CD1c-positive myeloid dendritic cell (primary cell): ENCODE measurements around the gene CDC37L1.

Source experiments
- DNase-seq: peaks from one replicate; pipeline ENCODE4 v3.0.0-alpha.2; 2016; ENCODE audit errors: extremely low spot score

Gene CDC37L1

DNA sequence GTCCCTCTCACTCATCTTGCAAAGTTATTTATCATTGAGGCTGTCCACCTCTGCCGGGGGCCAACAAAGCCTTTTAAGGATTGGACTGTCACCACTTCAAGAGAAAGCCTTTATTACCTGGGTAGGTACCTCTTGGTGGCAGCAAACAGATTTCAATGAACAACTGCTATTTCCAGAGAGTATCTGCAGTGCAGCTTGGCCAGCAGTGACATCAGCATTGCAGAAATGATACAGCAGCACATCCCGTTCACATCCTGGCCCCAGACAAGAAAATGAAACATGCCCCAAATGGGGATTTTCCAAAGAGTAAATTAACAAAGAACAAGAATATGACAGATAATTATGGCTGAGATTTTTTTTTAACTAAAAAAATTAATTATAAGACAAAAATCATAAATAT lies 10.8 kb upstream of the CDC37L1 start:
- no peak for DNase-seq

DNA sequence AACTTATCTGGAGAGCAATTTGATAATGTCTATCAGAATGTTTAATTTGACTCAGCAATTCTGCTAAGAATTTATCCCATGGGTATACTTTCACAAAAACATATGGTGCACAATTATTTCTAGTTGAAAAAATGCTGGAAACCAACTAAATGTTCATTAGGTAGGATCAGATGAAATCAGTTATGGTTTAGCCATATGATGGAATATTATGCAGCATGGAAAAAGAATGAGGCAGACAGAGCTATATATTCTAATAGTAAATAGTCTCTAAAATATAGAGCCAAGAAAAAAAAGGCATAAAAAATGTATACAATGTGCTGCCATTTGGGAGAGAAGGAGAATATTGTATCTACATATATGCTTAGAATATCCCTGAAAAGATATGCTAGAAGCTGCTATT lies 9.5 kb upstream of the CDC37L1 start:
- DNase-seq, result no peak

DNA sequence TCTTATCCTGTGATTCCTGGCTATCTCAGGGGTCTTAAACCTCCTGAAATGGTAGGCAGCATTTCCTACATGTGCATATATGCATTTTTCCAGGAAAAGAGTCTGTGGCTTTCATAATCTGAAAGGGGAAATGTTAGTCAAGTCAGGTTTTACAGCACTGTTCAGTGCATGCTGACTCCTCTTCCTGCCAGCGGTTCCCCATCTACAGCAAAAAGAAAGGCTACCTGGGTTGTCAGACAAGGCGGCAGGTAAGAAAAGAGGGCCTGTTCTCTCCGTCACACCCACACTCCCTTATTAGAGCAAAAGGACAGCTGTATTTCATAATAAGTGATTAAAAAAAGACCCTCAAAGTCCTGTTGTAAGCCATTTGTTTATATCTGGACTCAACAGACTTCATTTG lies 8.8 kb upstream of the CDC37L1 start:
- DNase-seq, result no peak

DNA sequence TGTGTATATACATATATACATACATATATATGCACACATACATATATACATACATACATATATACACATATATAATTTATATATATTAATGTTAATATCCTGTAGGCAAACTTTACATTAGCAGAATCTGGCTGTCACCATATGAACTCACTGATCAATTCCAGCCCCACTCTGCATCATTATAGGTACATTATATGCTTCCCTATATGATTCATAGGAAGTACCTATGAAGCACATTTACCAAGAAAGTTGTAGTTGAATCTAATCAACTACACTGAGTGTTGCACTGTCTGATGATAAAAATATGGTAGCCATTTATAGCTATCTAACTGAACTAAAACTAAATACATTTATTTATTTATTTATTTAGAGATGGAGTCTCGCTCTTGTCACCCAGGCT lies 7.6 kb upstream of the CDC37L1 start:
- DNase-seq, result no peak

DNA sequence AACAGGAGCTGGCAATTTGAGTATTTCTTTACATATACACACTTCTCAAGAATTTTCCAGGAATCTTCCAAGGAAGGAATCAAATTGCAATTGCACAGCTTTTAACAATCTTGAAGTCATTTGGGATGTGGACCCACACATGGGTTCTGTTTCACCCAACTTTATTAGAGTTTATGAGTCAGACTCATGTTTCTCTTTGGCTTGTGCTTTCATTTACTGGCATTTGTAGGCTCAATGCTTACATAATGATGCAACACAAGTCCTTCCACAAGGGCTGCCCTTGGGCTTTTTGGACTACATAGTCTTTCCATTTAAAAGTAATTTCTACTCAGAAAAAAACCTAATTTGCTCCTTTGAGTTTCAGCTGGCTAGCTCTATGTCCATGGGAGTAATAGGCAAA lies 4.6 kb upstream of the CDC37L1 start:
- DNase-seq, result no peak

DNA sequence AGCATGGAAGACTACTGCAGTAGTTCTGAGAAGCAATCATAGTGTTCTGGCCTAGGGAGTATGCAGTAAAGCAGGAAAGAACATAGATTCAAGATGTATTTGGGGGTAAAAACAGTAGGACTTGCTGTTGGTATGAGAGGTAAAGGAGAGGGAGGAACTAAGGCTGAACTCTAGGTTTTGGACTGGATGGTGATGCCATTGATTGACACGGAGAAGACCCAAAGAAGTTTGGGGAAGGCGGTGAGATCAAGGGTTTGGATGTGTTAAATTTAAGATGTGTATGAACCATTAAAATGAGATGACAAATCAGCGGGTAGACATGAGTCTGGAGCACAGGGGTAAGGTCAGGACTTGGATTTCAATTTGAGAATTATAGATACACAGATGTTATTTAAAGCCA lies 2.0 kb upstream of the CDC37L1 start:
- no peak for DNase-seq

DNA sequence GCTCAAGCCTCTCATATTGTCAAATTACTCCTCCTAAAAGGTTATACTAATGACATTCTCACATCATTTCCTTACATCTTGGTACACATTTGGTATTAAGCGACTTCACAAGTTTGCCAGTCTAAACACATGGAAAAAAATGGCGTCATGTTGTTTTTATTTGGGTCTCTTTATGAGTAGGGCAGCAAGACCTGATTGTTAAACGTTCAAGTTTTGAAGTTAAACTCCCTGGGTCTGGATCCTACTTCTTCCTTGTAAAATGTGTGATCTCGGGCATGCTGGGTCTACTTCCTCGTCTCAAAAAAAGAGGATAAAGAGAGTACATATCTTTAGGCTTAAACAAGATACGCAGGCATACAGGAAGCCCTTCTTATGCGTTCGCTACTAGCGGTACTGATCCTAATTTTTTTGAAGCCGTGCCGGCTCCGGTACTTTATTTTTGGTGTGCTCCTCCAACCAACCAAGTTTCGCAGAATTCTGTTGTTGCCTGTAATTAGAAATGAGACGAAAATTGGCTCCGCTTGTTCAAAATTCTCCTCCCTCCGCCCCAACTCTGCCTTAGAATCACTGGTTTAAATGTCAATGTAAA lies 596 bp upstream of the CDC37L1 start:
- peak; percentile 51 for DNase-seq

DNA sequence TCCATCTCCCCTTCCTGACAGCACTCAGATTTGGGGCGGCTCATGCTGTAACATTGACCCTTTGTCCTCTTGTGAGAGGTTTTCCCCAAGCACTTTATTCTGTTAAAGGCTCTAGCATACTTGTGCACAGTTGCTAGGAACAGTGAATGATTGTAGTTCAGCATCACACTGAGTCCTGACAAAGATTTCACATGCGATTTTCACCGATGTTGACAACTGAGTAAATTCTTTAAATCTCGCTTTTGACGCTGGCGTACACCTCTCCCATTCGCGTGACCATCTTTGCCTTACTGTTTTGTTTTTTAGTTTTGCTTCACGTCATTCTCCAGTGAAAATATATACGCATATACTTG lies 780 bp downstream of the CDC37L1 start:
- DNase-seq, result no peak

DNA sequence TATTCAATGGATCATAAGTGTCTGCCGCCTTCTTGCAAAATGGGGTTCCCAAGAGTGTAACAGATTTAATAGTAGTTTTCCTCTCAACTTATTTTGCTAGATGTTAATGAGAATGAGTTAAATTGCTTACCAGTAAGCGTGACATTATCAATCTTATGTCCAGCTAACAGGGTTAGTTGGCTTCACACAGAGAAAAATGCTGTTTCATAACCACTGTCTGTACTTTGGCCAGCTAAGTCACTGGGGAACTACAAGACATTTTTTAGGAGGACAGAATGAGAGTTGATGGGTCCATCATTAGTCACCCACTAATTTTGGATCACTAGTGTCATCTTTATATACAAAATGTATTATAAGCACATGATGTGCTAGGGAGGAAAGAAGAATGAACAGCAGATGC lies 1.4 kb downstream of the CDC37L1 start:
- peak; percentile 25 for DNase-seq

DNA sequence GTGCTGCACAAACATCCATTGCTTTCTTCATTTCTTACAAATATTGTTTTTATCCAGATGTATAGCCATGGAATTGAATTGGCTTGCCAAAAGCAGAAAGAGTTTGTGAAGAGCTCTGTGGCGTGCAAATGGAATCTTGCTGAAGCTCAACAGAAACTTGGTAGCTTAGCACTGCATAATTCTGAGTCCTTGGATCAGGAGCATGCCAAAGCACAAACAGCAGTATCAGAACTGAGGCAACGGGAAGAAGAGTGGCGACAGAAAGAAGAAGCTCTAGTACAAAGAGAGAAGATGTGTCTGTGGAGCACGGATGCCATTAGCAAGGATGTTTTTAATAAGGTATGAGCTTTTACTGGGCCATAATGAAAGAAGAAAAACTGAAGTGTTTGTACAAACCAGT lies 5.5 kb downstream of the CDC37L1 start:
- DNase-seq, result no peak

DNA sequence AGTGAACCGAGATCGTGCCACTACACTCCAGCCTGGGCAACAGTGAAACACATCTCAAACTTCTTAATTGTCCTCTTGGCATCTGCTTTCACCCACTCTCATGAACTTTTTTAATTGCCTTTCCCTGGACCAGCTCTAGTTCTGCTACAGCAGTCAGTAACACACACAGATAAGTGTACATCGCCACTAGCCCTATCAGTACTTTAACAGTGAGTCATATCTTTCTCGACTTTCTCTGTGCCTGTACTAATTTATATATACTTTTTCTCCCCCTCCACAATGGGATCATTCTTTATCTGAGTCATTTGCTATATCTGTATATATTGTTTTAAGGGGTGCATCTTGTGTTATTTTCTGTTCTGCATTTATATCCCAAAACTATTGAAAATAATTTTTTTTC lies 6.7 kb downstream of the CDC37L1 start:
- no peak for DNase-seq

DNA sequence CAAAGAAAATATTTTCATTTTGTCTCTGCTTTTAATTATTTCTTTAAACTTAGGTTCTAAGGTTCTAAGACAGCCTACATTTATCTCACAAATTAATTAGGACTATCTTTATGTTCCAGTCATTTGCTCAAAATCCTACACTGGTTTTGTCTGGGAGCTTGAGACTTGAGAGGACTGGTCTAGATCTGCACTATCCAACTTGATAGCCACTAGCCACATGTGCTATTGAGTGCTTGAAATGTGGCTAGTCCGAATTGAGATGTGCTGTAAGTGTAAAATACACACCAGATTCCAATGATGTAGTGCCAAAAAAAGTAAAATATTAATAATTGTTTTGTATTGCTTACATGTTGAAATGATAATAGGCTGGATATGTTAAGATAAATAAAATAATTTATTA lies 7.2 kb downstream of the CDC37L1 start:
- DNase-seq, result no peak

DNA sequence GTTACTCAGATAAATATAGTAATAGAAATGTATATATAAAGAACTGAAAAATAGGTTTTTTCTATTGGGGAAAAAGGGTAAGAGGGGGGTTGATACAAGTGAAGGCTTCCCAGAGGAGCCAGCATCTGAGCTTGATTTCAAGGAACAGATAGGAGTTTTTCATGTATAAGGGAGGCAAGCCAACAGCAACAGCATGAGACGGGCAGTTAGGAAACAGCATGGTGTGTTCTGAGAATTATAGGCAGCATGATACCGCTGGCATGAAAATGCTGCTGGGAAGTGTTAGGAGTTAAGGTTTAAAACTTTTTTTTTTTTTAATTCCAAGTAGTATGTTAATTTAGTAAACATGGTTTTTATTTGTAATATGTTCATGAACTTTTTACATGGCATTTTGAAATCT lies 9.7 kb downstream of the CDC37L1 start:
- DNase-seq, result no peak

DNA sequence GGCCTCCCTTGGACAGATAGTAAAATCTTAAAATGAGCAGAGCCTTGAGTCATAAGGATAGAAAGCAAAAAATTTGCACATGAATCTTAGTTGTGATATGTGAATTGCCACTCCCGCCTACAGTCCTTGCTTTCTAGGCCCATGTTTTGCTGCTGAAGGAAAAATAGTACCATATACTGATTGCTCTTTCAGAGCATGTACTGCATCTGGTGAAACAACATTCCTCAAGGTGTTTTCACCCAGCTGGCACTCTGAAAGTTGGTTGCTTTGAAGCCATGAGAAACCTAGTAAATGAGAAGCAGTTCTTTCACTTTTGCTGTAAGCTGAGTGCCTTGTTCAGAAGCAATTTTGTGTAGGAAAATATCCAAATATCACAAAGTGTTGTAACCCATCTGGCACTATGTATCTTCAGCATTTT lies 10.3 kb downstream of the CDC37L1 start:
- no peak for DNase-seq

DNA sequence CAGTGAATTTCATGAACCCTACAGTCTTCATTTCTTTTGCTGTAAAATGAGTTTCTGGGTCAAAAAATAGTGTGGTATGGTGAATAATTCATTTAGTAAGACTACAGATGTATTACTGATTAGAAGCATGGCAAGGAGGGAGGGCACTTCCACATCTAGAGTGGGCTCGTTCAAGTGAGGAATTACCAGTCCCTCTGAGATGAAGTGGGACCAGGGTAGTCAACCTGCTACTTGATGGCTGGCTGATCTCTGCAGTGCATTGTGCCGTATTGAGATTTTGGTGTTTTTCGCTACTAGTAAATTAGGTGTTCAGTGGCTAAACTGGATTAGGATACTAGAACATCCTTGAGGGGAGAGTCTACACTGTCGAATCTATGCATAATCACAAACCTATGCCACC lies 10.8 kb downstream of the CDC37L1 start:
- DNase-seq, result no peak

DNA sequence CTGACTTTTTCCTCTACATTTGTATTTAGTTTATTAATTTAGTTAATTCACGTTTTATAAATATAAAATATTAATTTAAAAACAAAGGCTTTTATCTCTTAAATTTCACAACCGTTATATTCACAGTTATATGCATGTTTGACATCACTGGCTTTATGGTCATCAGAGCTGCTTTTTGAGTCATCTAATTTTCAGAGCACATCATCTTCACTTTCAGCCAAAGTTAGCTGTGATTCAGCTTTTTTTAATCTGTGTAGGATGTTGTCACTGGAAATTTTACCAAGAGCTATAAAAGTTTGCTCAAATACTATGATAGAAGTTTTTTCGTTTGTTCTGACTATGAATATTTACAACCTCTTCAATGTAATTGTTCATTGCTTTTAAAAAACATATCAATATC lies 12.4 kb downstream of the CDC37L1 start:
- no peak for DNase-seq

DNA sequence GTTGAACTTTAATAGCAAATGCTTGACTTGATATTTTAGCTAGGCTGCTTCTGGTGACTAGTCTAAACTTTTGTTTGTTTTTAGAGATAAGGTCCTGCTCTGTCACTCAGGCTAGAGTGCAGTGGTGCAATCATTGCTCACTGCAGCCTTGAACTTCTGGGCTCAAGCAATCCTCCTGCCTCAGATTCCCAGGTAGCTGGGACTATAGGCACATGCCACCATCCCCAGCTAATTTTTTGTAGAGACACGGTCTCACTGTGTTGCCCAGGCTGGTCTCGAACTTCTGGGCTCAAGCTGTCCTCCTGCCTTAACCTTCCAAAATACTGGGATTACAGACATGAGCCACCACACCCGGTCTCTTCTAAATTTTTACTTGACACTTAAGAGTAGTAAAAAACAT lies 20.7 kb downstream of the CDC37L1 start:
- no peak for DNase-seq

DNA sequence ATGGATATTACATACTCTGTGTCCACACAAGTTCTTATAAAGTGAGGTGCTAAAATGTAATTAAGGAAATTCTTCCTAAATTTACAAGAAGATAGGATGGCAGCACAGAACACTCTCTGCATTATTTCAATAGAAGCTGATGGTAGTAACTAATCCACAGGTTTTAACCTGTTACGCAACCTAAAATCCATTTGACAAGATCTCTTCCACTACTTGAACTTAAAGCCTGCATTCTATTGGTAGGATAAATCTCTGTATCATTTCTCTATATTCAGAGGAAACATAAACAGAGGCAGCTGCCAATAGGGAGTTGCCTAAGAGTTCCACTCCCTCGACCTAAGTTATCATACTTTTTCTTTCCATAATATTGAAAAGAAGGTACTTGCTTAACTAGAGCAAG lies 21.6 kb downstream of the CDC37L1 start:
- no peak for DNase-seq

DNA sequence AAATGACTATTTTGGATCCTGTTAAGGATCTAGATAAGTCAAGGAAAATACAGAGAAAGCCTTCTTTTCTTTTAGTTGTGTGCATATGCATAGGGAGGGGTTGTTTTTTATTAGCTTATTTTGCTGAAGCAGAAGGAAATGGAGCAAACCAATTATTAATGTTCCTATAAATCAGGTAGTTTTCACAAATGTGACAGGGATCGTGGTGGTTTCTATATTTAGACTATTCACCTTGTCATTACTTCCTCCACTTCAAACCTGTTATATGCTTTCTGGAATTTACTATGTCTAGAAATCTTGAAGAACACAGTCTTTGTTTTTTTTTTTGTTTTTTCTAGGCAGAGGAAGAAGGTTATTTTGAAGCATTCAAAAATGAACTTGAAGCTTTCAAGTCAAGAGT lies 22.2 kb downstream of the CDC37L1 start:
- no peak for DNase-seq

DNA sequence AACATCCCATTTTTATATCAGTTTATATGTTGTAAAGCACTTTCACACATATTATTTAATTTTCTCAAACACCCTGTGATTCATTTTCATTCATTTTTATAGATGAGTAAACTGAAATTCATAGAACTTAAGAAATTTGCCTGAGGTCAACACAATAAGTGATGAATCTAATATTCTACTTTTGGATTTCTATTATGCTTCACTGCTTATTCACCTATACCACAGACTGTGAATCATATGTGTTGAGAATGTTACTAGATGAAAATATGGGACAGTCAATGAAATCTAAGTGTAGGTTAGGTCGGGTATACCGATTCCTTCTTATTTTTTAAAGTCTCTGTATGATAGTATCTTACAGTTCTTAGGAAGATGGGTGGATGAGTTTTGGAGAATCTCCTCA lies 24.8 kb downstream of the CDC37L1 start:
- DNase-seq, result no peak

DNA sequence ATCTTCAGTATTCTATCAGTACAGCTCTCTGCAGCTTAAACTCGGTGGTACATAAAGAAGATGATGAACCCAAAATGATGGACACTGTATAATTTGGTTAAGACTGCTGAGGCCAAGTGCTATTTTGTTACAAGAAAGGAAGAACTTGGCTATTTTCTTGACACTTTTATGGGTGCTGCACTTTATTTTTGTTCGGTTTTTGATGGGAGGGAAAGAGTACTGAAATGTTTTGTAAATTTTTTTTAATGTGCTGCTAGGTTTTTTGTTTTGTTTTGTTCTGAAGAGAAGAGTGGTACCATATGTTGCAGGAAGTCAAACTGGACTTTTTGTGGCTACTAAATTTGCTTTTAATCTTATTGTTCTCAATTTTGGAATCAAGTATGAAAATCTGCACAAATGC lies 26.7 kb downstream of the CDC37L1 start:
- DNase-seq, result no peak

DNA sequence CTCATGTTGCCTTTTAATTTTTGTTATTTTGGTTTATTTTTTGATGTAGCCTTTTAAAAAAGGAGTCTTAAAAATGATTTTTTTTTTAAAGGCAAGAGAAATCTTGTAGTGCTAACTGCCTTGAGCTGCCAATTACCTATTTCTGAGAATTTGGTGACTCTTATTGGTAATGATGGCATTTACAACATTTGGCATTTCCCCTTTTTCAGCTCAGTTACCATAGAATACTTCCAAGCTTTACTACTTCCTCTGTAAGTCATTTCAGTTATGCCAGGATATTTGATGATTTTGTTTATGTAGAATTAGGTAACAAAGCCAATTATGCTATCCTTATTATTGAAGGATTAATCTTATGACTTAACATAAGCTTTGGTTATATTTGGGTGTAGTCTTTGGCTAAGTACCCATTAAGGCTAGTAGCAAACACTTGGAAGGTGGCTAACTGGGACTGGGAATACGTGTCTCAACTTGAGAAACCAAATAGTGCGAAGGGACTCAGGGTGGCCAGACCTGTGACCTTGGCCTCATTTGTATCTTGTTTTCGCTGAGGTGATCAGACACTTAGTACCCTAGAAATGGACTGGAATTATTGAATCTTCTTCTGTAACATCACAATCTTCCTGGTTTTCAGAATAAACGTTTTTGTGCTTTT lies 27.7 kb downstream of the CDC37L1 start:
- peak; percentile 12 for DNase-seq

DNA sequence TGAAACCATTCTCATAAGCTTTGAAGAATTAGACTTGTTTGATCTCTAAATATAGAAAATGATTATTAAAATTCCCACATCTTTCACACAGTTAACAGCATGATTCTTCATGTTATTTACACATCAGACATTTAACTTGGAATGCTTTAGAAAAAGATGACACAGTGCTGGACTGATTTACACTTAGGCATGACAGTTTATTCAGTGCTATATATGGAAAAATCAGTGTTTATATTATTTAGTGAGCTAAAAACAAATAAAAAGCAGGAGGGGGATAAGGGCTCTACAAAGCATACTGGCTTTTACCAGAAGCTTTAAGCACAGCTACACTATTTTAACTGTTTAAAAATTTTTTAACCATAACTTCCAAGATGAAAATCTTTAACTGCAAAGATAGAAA lies 30.0 kb downstream of the CDC37L1 start:
- DNase-seq, result no peak

DNA sequence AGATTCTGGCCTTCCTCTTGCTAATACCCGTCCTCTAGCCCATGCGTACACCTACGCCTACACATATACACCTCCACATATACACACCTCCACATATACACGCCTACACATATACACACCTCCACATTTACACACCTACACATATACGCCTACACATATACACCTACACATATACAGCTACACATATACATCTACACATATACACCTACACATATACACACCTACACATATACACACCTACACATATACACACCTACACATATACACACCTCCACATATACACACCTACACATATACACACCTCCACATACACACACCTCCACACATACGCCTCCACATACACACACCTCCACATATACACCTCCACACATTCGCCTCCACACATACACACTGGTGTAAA lies 34.5 kb downstream of the CDC37L1 start:
- DNase-seq, result peak; percentile 32
